SHP77 treated with DMSO at 0.1 percent for 48 hours (cell line): ENCODE data around the gene IRX2.

Experiments used
- DNase-seq: peaks from one replicate; lab custom pipeline; 2025; lab: John Stamatoyannopoulos, UW

The IRX2 gene

GRCh38 chr5:2756211-2757152 is 5.0 kb upstream of the IRX2 start:
- no peak for DNase-seq

DNA sequence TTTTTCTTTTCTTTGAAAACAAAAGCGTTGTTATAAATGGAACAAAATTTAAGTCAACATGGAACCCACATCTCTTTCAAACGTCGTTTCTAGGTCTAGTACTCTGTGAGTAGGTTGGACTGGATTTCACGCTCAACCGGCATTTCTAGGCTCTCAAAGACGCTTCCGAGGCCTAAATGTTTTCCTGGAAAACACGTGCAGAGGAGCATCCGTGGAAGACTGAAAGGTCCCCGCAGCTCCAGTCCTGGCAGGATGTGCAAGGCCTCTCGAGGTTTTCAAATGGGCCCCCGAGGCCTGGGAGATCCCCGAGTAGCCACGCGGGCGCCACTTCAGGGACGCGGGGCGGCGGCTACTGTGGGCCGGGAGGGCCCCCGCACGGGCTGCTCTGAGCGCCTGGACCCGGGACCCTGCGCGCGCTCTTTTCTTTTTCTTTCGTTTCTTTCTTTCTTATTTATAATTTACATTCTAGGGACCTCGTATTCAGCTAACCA is 4.2 kb upstream of the IRX2 start:
- DNase-seq, result no peak

DNA sequence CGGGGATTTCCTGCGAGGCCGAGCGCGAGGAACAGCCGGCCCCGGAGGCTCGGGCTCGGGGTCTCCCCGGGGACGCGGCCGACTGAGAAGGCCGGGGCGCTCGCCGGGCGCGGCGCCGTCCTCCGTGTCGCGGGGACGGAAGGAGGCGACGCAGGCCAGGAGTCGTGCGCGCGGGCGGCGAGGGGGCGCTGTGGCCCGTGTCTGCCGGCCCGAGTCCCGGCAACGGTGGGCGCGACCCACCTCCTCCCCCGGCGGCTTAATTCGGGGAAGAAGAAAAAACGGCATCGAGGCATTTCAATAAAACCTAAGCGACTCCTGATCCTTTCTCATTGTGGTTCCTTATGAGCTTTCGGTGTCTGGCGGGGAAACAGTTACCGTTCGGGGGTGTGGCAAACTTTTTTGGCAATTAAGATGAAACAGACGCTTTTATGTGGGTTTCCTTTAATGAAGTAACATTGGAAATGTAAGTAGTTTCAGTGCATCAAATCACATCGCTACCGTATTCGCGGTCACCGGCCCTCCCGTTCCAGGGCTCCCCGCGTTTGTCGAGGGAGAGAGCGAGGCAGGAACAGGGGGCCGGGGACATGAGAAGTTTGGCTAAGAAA is 3.7 kb upstream of the IRX2 start:
- DNase-seq, result no peak

- DNase-seq, result no peak
Observed at GRCh38 chr5:2754581-2755075, 3.2 kb upstream of the IRX2 start.

DNA sequence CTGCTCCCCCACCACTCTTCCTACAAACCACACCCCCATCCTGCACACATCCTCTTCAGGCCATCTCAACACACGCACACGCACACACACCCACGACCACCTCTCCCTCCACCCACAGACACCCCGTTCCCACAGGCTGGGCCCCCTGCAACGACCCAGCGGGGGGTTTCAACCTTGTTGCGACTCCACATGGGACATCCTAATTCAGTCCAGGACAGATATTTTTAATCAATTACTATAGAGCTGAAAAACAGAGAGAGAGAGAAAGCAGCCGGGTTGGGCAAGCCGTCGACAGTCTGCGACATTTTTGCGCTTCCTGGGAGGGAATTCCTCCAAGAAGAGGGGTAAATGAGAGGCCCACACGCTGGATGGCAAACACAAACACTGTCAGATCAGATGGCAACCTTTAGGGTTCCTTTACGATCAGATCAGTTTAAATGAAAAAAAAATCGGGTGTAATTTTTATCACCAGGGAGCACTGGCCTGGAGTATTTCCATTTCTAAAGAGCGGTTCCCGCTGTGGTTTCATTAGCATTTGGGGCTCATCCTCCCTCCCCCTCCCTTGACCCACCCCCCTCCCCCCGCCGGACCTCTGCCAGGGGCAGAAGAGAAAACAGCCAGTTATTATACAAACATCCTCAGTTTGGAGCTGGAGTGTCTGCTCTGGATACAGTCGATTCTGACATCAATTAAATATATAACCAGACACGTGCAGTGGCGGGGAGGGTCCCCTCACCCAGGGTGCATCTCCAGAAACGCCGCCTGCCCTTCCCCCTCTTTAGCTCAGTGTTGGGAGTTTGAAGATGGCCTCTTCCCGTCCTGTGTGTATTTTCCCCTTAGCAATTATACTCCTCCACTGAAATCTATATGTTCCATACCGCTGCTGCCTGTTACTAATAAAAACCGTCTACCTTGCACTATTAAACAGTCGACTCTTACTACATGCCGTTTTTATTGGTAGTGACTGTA is 2.3 kb upstream of the IRX2 start:
- no peak for DNase-seq

DNA sequence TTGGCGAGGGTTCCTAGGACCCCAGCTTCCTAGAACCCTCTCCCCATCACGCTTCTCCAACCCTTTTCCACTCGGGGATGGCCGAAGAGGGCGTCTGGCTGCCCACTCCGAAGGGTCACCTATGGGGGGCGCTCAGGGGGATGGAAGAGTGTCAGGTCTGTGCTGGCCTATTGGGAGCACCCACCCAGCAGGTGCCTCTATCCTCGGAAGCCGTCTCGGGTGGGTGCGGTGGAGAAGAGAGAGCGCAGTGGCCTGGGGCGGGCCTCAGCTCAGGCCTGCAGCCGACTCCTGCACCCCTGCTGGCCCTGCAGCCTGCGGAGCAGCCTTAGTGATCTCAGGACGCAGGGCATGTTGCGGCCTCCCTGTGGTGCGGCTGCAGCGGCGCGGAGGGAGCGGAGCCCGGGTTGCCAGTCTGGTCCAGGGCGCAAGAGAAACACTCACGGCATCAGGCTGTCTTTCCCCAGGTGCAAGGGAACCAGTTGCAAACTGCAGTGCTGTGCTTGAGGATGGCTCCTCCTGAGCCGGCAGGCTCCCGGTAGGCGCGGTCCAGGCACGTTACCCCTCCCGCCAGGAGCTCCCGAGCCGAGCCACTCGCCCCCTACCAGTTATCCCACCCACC is 1.5 kb upstream of the IRX2 start:
- no peak for DNase-seq

- no peak for DNase-seq
Observed at GRCh38 chr5:2752059-2752820, 763 bp upstream of the IRX2 start.

DNA sequence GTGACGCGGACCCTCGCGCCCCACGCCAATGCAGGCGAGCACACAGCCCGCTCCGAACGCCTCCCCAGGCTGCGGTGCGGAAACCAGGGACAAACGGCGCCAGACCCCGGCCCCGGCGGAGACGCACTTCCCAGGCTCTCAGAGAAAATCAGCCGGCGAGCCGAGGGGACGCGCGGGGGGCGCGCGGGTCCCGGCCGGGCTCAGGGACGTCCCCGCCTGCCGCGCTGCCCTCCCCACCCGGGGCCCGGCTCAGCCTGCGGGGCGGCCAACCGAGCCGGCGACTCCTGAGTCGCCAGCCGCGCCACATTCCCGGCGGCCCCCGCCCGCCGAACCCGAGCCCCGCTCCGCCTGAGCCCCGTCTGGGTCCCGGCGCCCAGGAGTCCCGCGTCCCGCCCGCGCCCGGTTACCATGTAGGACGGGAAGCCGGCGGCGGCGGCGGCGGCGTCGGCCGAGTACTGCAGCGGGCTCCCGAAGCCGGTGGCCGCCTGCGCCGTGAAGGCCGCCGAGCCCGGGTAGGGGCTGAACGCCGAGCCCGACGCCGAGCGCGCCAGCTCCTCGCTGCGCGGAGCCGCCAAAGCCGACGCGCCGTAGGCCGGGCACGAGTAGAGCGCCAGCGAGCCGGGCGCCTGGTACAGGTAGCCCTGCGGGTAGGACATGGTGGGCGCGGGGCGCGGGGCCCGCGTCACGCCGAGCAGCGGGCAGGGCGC is 566 bp downstream of the IRX2 start:
- no peak for DNase-seq

GRCh38 chr5:2750026-2750757 is 1.3 kb downstream of the IRX2 start:
- DNase-seq, result no peak

DNA sequence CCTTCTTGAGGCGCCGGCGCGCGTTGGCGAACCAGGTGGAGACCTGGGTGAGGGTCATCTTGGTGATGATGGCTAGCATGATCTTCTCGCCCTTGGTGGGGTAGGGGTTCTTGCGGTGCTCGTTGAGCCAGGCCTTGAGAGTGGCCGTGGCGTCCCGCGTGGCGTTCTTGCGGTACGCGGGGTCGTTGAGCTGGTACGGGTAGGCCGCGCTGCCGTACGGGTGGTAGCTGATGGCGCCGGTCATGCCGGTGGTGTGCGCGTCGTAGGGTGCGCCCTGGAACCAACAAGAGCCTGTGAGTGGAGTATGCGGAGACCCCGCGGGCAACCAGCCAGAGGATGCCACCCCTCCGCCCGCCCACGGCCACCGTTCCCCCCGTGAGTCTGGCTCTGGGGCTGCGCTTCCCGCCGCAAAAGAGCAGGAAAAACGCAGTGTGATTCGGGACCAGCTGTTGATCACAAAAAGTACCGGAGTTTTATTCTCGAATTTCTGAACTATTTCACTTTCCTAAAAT is 1.9 kb downstream of the IRX2 start:
- no peak for DNase-seq

DNA sequence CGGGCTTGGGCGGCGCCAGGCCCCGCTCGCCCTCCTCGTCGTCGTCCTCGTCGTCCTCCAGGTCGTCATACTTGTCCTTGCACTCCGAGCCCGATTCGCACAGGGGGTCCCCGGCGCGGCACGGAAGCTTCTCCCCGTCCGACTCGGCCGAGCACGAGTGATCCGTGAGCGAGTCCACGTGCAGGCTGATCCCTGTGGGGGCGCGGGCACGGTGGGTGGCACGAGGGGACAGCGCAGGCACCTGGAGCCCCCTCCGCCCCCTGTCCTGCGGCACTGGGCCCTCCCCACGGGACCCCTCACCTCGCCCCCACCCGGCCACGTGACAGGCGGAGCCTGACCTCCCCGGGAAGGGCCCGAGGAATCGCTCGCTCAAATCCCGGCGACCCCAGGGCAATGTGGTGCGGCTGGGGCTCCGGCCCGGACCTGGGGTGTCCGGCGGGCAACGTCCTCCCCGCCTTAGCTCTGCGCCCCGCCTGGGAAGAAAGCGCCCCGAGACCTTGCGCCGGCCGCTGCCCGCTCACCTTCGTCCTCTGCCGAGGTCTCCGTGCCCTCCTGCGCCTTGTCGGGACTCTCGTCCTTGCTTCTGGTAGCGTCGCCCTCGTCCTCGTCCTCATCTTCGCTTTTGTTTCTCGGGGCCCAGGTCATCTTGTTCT is 2.5 kb downstream of the IRX2 start:
- no peak for DNase-seq

- no peak for DNase-seq
Observed at GRCh38 chr5:2748179-2748860, 3.2 kb downstream of the IRX2 start.

GRCh38 chr5:2747363-2748162 is 3.9 kb downstream of the IRX2 start:
- no peak for DNase-seq

- no peak for DNase-seq
Observed at GRCh38 chr5:2746561-2747032, 4.9 kb downstream of the IRX2 start.

GRCh38 chr5:2744485-2744884 is 7.0 kb downstream of the IRX2 start:
- no peak for DNase-seq

- no peak for DNase-seq
Observed at GRCh38 chr5:2742921-2743679, 8.4 kb downstream of the IRX2 start.
